ENCODE data around the gene SFMBT2.

GRCh38 chr10:7159928-7160327, 250.9 kb downstream of the SFMBT2 start:
- no peak for TF ChIP-seq POLR2A (IDR thresholded peaks at IDR 0.05)
- TF ChIP-seq, protein P1, sequence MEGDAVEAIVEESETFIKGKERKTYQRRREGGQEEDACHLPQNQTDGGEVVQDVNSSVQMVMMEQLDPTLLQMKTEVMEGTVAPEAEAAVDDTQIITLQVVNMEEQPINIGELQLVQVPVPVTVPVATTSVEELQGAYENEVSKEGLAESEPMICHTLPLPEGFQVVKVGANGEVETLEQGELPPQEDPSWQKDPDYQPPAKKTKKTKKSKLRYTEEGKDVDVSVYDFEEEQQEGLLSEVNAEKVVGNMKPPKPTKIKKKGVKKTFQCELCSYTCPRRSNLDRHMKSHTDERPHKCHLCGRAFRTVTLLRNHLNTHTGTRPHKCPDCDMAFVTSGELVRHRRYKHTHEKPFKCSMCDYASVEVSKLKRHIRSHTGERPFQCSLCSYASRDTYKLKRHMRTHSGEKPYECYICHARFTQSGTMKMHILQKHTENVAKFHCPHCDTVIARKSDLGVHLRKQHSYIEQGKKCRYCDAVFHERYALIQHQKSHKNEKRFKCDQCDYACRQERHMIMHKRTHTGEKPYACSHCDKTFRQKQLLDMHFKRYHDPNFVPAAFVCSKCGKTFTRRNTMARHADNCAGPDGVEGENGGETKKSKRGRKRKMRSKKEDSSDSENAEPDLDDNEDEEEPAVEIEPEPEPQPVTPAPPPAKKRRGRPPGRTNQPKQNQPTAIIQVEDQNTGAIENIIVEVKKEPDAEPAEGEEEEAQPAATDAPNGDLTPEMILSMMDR (IDR thresholded peaks at IDR 0.05 in 8 of 11, conservative IDR thresholded peaks at IDR 0.05 in 3 of 11): no peak

All from spleen (tissue), 7 donors.